ENCODE results near the gene MAGEB17. TPM values are rescaled to one million over a fixed set of nuclear protein-coding genes. Genes with fewer than 3 reads are reported as not detected.

Gene MAGEB17
- total and polyA plus RNA-seq, 9 of the 15 experiments (the other 6 are each of a cell fraction or from before 2014, with no cell fraction given): 0.07 to 0.45 (median 0.14) TPM; not detected in 1

GRCh38 chrX:16191605-16192004 lies 24.3 kb downstream of the MAGEB17 start:
- H3K9ac ChIP-seq (ENCODE audit: insufficient read depth in 1 of 2, low read depth in 2 of 2, low read length in 2 of 2): no peak overlapping the region
- H3K4me3 ChIP-seq: no peak overlapping the region
- in situ Hi-C loops (cut with MboI) (no loop called here), intact Hi-C loops (cut with micrococcal nuclease) (no loop called here)
- H3K36me3 ChIP-seq (ENCODE audit: control insufficient read depth, insufficient read depth, low read length): no peaks in the 10 kb centered on the region
- no peaks in the 10 kb centered on the region for H4K20me1 ChIP-seq (replicated peaks; ENCODE audit: control insufficient read depth, insufficient read depth, low read length)
- no peak for FAIRE-seq
- no peak for DNase-seq (ENCODE audit: extremely low read depth in 1 of 4, low spot score in 3 of 4)
- no peaks in the 10 kb centered on the region for H3K27me3 ChIP-seq (ENCODE audit: control insufficient read depth in 2 of 2, insufficient read depth in 2 of 2, low read length in 2 of 2)
- CTCF ChIA-PET (ENCODE audit: low intra/inter-chr PET ratio): no interaction called here
- WGBS (ENCODE audit: insufficient coverage, low coverage, missing lambda C conversion rate): 24% methylated on average over 6 of the region's 6 CpGs
- BruUV-seq (replicated peaks): no TSS peak
- no peak overlapping the region for H3K4me2 ChIP-seq (ENCODE audit: insufficient read depth, low read length)
- H2AFZ ChIP-seq (ENCODE audit: low read depth, low read length): no peak overlapping the region; the same call in 1 of the 2 replicates
- no peaks in the 10 kb centered on the region for H3K79me2 ChIP-seq (ENCODE audit: control insufficient read depth, insufficient read depth, low read length)
- no peaks in the 10 kb centered on the region for H3K9me3 ChIP-seq (replicated peaks; ENCODE audit: control insufficient read depth, insufficient read depth, low read depth, low read length)
- ATAC-seq: no peak
- no peak overlapping the region for H3K27ac ChIP-seq (ENCODE audit: extremely low read depth, low read depth, low read length)
- no peak for TF ChIP-seq GABPB1 (CRISPR knock-in tag; IDR thresholded peaks at IDR 0.05)
- TF ChIP-seq NFIC (IDR thresholded peaks at IDR 0.05): no peak
- TF ChIP-seq RCOR1 (IDR thresholded peaks at IDR 0.05; ENCODE audit: borderline replicate concordance in 1 of 2, low read depth in 2 of 2, low read length in 2 of 2): no peak
- TF ChIP-seq NR3C1 (CRISPR knock-in tag; IDR thresholded peaks at IDR 0.05): no peak
- no peak for TF ChIP-seq ELK1 (CRISPR knock-in tag; IDR thresholded peaks at IDR 0.05)
- no peak for TF ChIP-seq IRF2 (CRISPR knock-in tag; IDR thresholded peaks at IDR 0.05)
- no peak for TF ChIP-seq TSC22D4 (tag; IDR thresholded peaks at IDR 0.05)
- TF ChIP-seq TAF1 (IDR thresholded peaks at IDR 0.05; ENCODE audit: control insufficient read depth, extremely low read depth, insufficient read depth, low read length, severe bottlenecking): no peak
- no peak for TF ChIP-seq MEF2D (tag; conservative IDR thresholded peaks at IDR 0.05; ENCODE audit: low read depth)
- no peak for TF ChIP-seq ZNF436 (CRISPR knock-in tag; IDR thresholded peaks at IDR 0.05)
- no peak for TF ChIP-seq ARID2 (IDR thresholded peaks at IDR 0.05)
- no peak for TF ChIP-seq GATAD2A (IDR thresholded peaks at IDR 0.05)
- TF ChIP-seq ZNF79 (CRISPR knock-in tag; IDR thresholded peaks at IDR 0.05; ENCODE audit: low read depth): no peak
- no peak for TF ChIP-seq CCAR2 (IDR thresholded peaks at IDR 0.05; ENCODE audit: low read depth, low read length)
- no peaks in the 10 kb centered on the region for H3K9me1 ChIP-seq (ENCODE audit: control insufficient read depth, insufficient read depth, low read length)
- POLR2A ChIA-PET: no interaction called here
- H3K4me1 ChIP-seq (replicated peaks in 1 of 2; ENCODE audit: control insufficient read depth in 2 of 2, insufficient read depth in 2 of 2, low read length in 2 of 2): no peaks in the 10 kb centered on the region; a peak in 2 of 5 replicates

All from K562 (cell line).